H9 (cell line): ENCODE measurements around the gene STK10. TPM values are rescaled to one million over a fixed set of nuclear protein-coding genes. Genes with fewer than 3 reads are reported as not detected.

ENCODE experiments used
- DNase-seq: peaks from one replicate; pipeline ENCODE4 v3.0.0-alpha.2; 2017
- H2AFZ ChIP-seq: one replicate; pipeline ENCODE4 v1.6.1; 2013; ENCODE audit warnings: mild to moderate bottlenecking, low read length, control low read depth, moderate library complexity
- H2AK5ac ChIP-seq: 2 replicates; pipeline ENCODE4 v1.6.1; 2013; ENCODE audit warnings: low read length, control low read depth, mixed read lengths; ENCODE audit not compliant: insufficient read length
- H2BK120ac ChIP-seq: one replicate; pipeline ENCODE4 v1.6.1; 2013; ENCODE audit warnings: low read depth, mild to moderate bottlenecking, low read length, control low read depth, inconsistent platforms; ENCODE audit not compliant: poor library complexity, severe bottlenecking
- H2BK12ac ChIP-seq: 2 replicates; pipeline ENCODE4 v1.6.1; 2013; ENCODE audit warnings: low read length, control low read depth, mixed read lengths, low read depth; ENCODE audit not compliant: insufficient read length
- H2BK15ac ChIP-seq: 2 replicates; pipeline ENCODE4 v1.6.1; 2013; ENCODE audit warnings: low read depth, low read length, control low read depth
- H2BK20ac ChIP-seq: one replicate; pipeline ENCODE4 v1.6.1; 2013; ENCODE audit warnings: low read depth, mild to moderate bottlenecking, low read length, control low read depth, inconsistent platforms; ENCODE audit not compliant: poor library complexity, severe bottlenecking
- H2BK5ac ChIP-seq: 2 replicates; pipeline ENCODE4 v1.6.1; 2013; ENCODE audit warnings: low read length, control low read depth, mixed read lengths; ENCODE audit not compliant: insufficient read length
- H3K14ac ChIP-seq: 2 replicates; pipeline ENCODE4 v1.6.1; 2013; ENCODE audit warnings: low read length, control low read depth; ENCODE audit not compliant: insufficient read depth
- H3K18ac ChIP-seq: 2 replicates; pipeline ENCODE4 v1.6.1; 2013; ENCODE audit warnings: low read depth, mild to moderate bottlenecking, mixed read lengths, low read length, control low read depth; ENCODE audit not compliant: insufficient read length
- H3K23ac ChIP-seq: 2 replicates; pipeline ENCODE4 v1.6.1; 2013; ENCODE audit warnings: low read length, control low read depth, mixed read lengths, low read depth; ENCODE audit not compliant: insufficient read length
- H3K23me2 ChIP-seq: 2 replicates; pipeline ENCODE4 v1.6.1; 2013; ENCODE audit warnings: low read depth, mild to moderate bottlenecking, mixed read lengths, low read length, control low read depth; ENCODE audit not compliant: insufficient read length, poor library complexity, severe bottlenecking
- H3K27ac ChIP-seq: 2 replicates; pipeline ENCODE4 v1.5.1; 2013; ENCODE audit warnings: low read length, control low read depth, mixed read lengths, low read depth; ENCODE audit not compliant: insufficient read length
- H3K27me3 ChIP-seq: 2 replicates; pipeline ENCODE4 v1.6.1; 2013; ENCODE audit warnings: low read length, control low read depth, inconsistent platforms; ENCODE audit not compliant: insufficient read depth
- H3K4ac ChIP-seq: 2 replicates; pipeline ENCODE4 v1.6.1; 2013; ENCODE audit warnings: low read depth, mild to moderate bottlenecking, control low read depth, inconsistent platforms, low read length, moderate library complexity
- H3K4me1 ChIP-seq: 2 replicates; pipeline ENCODE4 v1.6.1; 2013; ENCODE audit warnings: low read length, control low read depth, inconsistent platforms; ENCODE audit not compliant: insufficient read depth
- H3K4me2 ChIP-seq: 2 replicates; pipeline ENCODE4 v1.6.1; 2013; ENCODE audit warnings: low read length, control low read depth, mixed read lengths; ENCODE audit not compliant: insufficient read length, insufficient read depth
- H3K56ac ChIP-seq: 2 replicates; pipeline ENCODE4 v1.6.1; 2013; ENCODE audit warnings: low read depth, mild to moderate bottlenecking, mixed read lengths, low read length, control low read depth; ENCODE audit not compliant: insufficient read length
- H3K79me1 ChIP-seq: 2 replicates; pipeline ENCODE4 v1.6.1; 2013; ENCODE audit warnings: low read depth, mild to moderate bottlenecking, moderate library complexity, low read length, control low read depth, inconsistent platforms; ENCODE audit not compliant: insufficient read depth, poor library complexity, severe bottlenecking
- H3K79me2 ChIP-seq: 2 replicates; pipeline ENCODE4 v1.6.1; 2013; ENCODE audit warnings: low read length, control low read depth, inconsistent platforms; ENCODE audit not compliant: insufficient read depth
- H3K9ac ChIP-seq: 2 replicates; pipeline ENCODE4 v1.6.1; 2013; ENCODE audit warnings: low read length, control low read depth, mixed read lengths; ENCODE audit not compliant: insufficient read length; ENCODE audit errors: extremely low read depth
- H3K9me3 ChIP-seq: one replicate; pipeline ENCODE4 v1.6.1; 2013; ENCODE audit warnings: low read depth, low read length, inconsistent platforms; ENCODE audit not compliant: control insufficient read depth
- H3T11ph ChIP-seq: one replicate; pipeline ENCODE4 v1.6.1; 2013; ENCODE audit warnings: mild to moderate bottlenecking, low read length, control low read depth, inconsistent platforms
- H4K20me1 ChIP-seq: one replicate; pipeline ENCODE4 v1.6.1; 2013; ENCODE audit not compliant: control insufficient read depth, insufficient read length, insufficient read depth
- H4K5ac ChIP-seq: 2 replicates; pipeline ENCODE4 v1.6.1; 2013; ENCODE audit warnings: low read depth, mild to moderate bottlenecking, mixed read lengths, low read length, control low read depth; ENCODE audit not compliant: insufficient read length
- H4K8ac ChIP-seq: replicated peaks from 2 replicates; pipeline ENCODE4 v1.6.1; 2013; ENCODE audit warnings: low read length, control low read depth, mixed read lengths, low read depth; ENCODE audit not compliant: insufficient read length
- H4K91ac ChIP-seq: 2 replicates; pipeline ENCODE4 v1.6.1; 2013; ENCODE audit warnings: low read depth, mild to moderate bottlenecking, moderate library complexity, mixed read lengths, low read length, control low read depth; ENCODE audit not compliant: insufficient read length
- H3K27ac Mint-ChIP-seq, 3 experiments: 2 replicates in 2 of 3; 3 replicates in 1 of 3; pipeline ENCODE4 v1.8.0; 2020 to 2021; ENCODE audit warnings: mixed read lengths in 3 of 3, mild to moderate bottlenecking in 1 of 3, moderate library complexity in 1 of 3
- H3K27me3 Mint-ChIP-seq: 2 replicates; pipeline ENCODE4 v1.8.0; 2021; ENCODE audit warnings: low read depth, mild to moderate bottlenecking, moderate library complexity, mixed read lengths
- H3K36me3 Mint-ChIP-seq, 3 experiments: 2 replicates in 2 of 3; 3 replicates in 1 of 3; pipeline ENCODE4 v1.8.0; 2020 to 2021; ENCODE audit warnings: low read depth in 3 of 3, mixed read lengths in 3 of 3; ENCODE audit not compliant: insufficient read depth in 1 of 3
- H3K4me1 Mint-ChIP-seq, 2 experiments: 2 replicates each; pipeline ENCODE4 v1.8.0; 2020; ENCODE audit warnings: mixed read lengths in 2 of 2
- H3K4me3 Mint-ChIP-seq, 2 experiments: 2 replicates in 1 of 2; 3 replicates in 1 of 2; pipeline ENCODE4 v1.8.0; 2020 to 2021; ENCODE audit warnings: mild to moderate bottlenecking in 2 of 2, mixed read lengths in 2 of 2, moderate library complexity in 1 of 2
- H3K9me3 Mint-ChIP-seq, 2 experiments: 2 replicates in 1 of 2; 3 replicates in 1 of 2; pipeline ENCODE4 v1.8.0; 2020; ENCODE audit warnings: mild to moderate bottlenecking in 2 of 2, mixed read lengths in 2 of 2, moderate library complexity in 1 of 2
- CTCF ChIP-seq: fragments of 200-600 bp; sonication (generic); conservative IDR thresholded peaks from 3 replicates; pipeline ENCODE4 v1.8.0; 2021; ENCODE audit warnings: antibody characterized with exemption, mild to moderate bottlenecking
- WGBS: extraction: QIAGEN DNeasy Blood & Tissue Kit; methylation state at CpG from one replicate; pipeline ENCODE4 v1.1.7; 2013; ENCODE audit warnings: missing lambda C conversion rate, low lambda C conversion rate, mixed read lengths; ENCODE audit not compliant: insufficient read length; ENCODE audit errors: extremely low coverage; 5-methylcytosine and 5-hydroxymethylcytosine counted together
- total RNA-seq: library from RNA; stranded (reverse); gene quantifications from 2 replicates; pipeline ENCODE4 v1.2.1, GENCODE V29; 2021

The STK10 gene
- total RNA-seq, 1 experiment from 2014 or later: 14.6 TPM

- no peak overlapping the region for H3K18ac ChIP-seq
- no peak overlapping the region for H4K8ac ChIP-seq
- Mint-ChIP-seq H3K27me3 (no peaks in the 10 kb centered on the region), H3K9me3 (no peaks in the 10 kb centered on the region; a peak in 1 of 5 replicates), H3K27ac (peak overlapping the region in 1 of 3 experiments; percentile 37; a peak in 1 of 7 replicates), H3K4me3 (no peak overlapping the region), H3K4me1 (peaks cover 0 to 8% of the 10 kb centered on the region in 2 experiments; a peak in 2 of 4 replicates), H3K36me3 (peaks cover 0 to 5% (median 2%) of the 10 kb centered on the region in 3 experiments; a peak in 4 of 7 replicates)
- H3K79me2 ChIP-seq: no peaks in the 10 kb centered on the region
- no peak overlapping the region for H2BK5ac ChIP-seq
- H2BK20ac ChIP-seq: no peak overlapping the region
- H3K4ac ChIP-seq: no peak overlapping the region
- no peak overlapping the region for H3K56ac ChIP-seq
- peaks cover 3% of the 10 kb centered on the region for H3K23me2 ChIP-seq
- no peaks in the 10 kb centered on the region for H4K20me1 ChIP-seq
- no peak for TF ChIP-seq CTCF
- no peaks in the 10 kb centered on the region for H3K27me3 ChIP-seq
- H3T11ph ChIP-seq: no peak overlapping the region
- H4K5ac ChIP-seq: no peak overlapping the region
- H4K91ac ChIP-seq: no peak overlapping the region
- H3K4me1 ChIP-seq: no peaks in the 10 kb centered on the region
- H2AFZ ChIP-seq: no peak overlapping the region
- DNase-seq: no peak
- H3K9ac ChIP-seq: no peak overlapping the region
- H3K9me3 ChIP-seq: no peaks in the 10 kb centered on the region
- no peak overlapping the region for H2BK120ac ChIP-seq
- H3K79me1 ChIP-seq: peaks cover 2% of the 10 kb centered on the region
- H3K27ac ChIP-seq: no peak overlapping the region
- H2AK5ac ChIP-seq: no peak overlapping the region
- no peak overlapping the region for H2BK12ac ChIP-seq
- no peak overlapping the region for H3K14ac ChIP-seq
- H3K23ac ChIP-seq: no peak overlapping the region
- H3K4me2 ChIP-seq: no peak overlapping the region
- no CpG with 5 or more reads among the region's 9 CpGs for WGBS
- no peak overlapping the region for H2BK15ac ChIP-seq
These were observed 27.5 kb downstream of the STK10 start for GRCh38 chr5:172160506-172160905.
